Liver (tissue), 3 donors: ENCODE results near the gene MCMBP.

Source experiments
- ATF3 ChIP-seq: IDR thresholded peaks from 2 replicates; pipeline ENCODE4 v1.6.1; 2016; ENCODE audit warnings: antibody characterized with exemption
- CTCF ChIP-seq: fragments of 150-350 bp; IDR thresholded peaks from 2 replicates; pipeline ENCODE4 v1.5.1; 2017; ENCODE audit warnings: improper control_type of control experiment, low read depth, low read length; ENCODE audit not compliant: missing input control
- EGR1 ChIP-seq, 2 donors: IDR thresholded peaks; 2 replicates each; pipeline ENCODE4 v1.6.1; 2016 to 2018; ENCODE audit warnings: antibody characterized with exemption in 2 of 2, low read depth in 2 of 2
- FOXA1 ChIP-seq: IDR thresholded peaks from 2 replicates; pipeline ENCODE4 v1.6.1; 2016; ENCODE audit warnings: antibody characterized with exemption
- GABPA ChIP-seq, 2 donors: IDR thresholded peaks in 1 of 2; conservative IDR thresholded peaks in 1 of 2; 2 replicates each; pipeline ENCODE4 v1.6.1; 2016; ENCODE audit warnings: antibody characterized with exemption in 2 of 2, mild to moderate bottlenecking in 1 of 2, moderate library complexity in 1 of 2
- JUND ChIP-seq, 2 donors: IDR thresholded peaks; 2 replicates each; pipeline ENCODE4 v1.6.1; 2016; ENCODE audit warnings: antibody characterized with exemption in 2 of 2
- MAX ChIP-seq: IDR thresholded peaks from 2 replicates; pipeline ENCODE4 v1.6.1; 2016; ENCODE audit warnings: antibody characterized with exemption
- RAD21 ChIP-seq, 2 donors: IDR thresholded peaks; 2 replicates each; pipeline ENCODE4 v1.6.1; 2016; ENCODE audit warnings: antibody characterized with exemption in 2 of 2, mild to moderate bottlenecking in 2 of 2
- REST ChIP-seq: IDR thresholded peaks from 2 replicates; pipeline ENCODE4 v1.6.1; 2016; ENCODE audit warnings: antibody characterized with exemption, mild to moderate bottlenecking
- TAF1 ChIP-seq: conservative IDR thresholded peaks from 2 replicates; pipeline ENCODE4 v1.6.1; 2016; ENCODE audit warnings: antibody characterized with exemption, mild to moderate bottlenecking
- YY1 ChIP-seq: IDR thresholded peaks from 2 replicates; pipeline ENCODE4 v1.6.1; 2016; ENCODE audit warnings: antibody characterized with exemption, mild to moderate bottlenecking
- ZBTB33 ChIP-seq: IDR thresholded peaks from 2 replicates; pipeline ENCODE4 v1.6.1; 2016; ENCODE audit warnings: antibody characterized with exemption
- donor health status: healthy.
- donor health status: healthy.

- no peak for TF ChIP-seq RAD21 (IDR thresholded peaks at IDR 0.05)
- no peak for TF ChIP-seq CTCF
- no peak for TF ChIP-seq JUND (IDR thresholded peaks at IDR 0.05)
- no peak for TF ChIP-seq REST
- no peak for TF ChIP-seq TAF1
- TF ChIP-seq MAX = no peak
- no peak for TF ChIP-seq GABPA (IDR thresholded peaks at IDR 0.05 in 1 of 2, conservative IDR thresholded peaks at IDR 0.05 in 1 of 2)
- no peak for TF ChIP-seq EGR1 (IDR thresholded peaks at IDR 0.05; ENCODE audit: low read depth in 2 of 2)
- TF ChIP-seq ATF3 = no peak
- no peak for TF ChIP-seq YY1
- TF ChIP-seq ZBTB33 = no peak
- TF ChIP-seq FOXA1 = no peak
These were observed 88.1 kb downstream of the MCMBP start for GRCh38 chr10:119784340-119785067.
